Rectal smooth muscle tissue (tissue), 1 donor: ENCODE measurements around the gene SERPINA5.

Experiments
- H3K27ac ChIP-seq: one replicate; pipeline ENCODE4 v1.7.0; 2013; ENCODE audit warnings: low read depth, low read length, inconsistent platforms
- H3K27me3 ChIP-seq: one replicate; pipeline ENCODE4 v1.7.0; 2013; ENCODE audit warnings: low read length; ENCODE audit not compliant: control insufficient read depth, insufficient read depth
- H3K36me3 ChIP-seq: one replicate; pipeline ENCODE4 v1.7.0; 2013; ENCODE audit warnings: low read length; ENCODE audit not compliant: control insufficient read depth, insufficient read depth
- H3K4me1 ChIP-seq: one replicate; pipeline ENCODE4 v1.7.0; 2013; ENCODE audit warnings: low read length; ENCODE audit not compliant: control insufficient read depth, insufficient read depth
- H3K4me3 ChIP-seq: one replicate; pipeline ENCODE4 v1.7.0; 2013; ENCODE audit warnings: low read length
- H3K9ac ChIP-seq: one replicate; pipeline ENCODE4 v1.7.0; 2013; ENCODE audit warnings: low read length

The SERPINA5 gene

DNA sequence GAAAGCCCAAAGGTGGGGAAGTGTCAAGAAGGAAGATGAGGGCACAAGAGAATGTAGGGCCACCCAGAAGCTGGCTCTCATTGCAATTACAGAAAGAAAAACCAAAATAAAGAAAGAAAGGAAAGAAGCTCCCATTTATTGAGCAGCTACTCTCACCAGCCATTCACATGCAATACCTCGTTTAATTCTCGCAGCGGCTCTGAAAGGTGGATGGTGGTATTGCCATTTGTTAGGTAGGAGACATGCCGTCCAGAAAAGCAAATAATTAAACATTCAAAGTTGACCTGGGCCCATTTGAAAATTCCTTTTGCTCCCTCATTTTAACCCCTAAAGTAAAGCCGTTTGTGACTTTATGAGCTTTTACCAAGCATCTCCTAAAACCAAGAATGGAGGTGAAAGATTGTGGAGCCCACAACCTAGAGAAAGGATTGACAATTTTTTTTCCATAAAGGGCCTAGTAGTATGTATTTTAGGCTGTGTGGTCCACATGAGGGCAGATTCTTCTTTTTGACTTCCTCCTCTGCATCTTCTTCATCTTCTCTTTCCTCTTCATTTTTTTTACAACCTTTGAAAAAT, 36.2 kb downstream of the SERPINA5 start:
- H3K36me3 ChIP-seq, result no peaks in the 10 kb centered on the region
- H3K27ac ChIP-seq, result no peak overlapping the region
- no peak overlapping the region for H3K4me3 ChIP-seq
- no peak overlapping the region for H3K9ac ChIP-seq
- no peaks in the 10 kb centered on the region for H3K4me1 ChIP-seq
- H3K27me3 ChIP-seq, result no peaks in the 10 kb centered on the region

DNA sequence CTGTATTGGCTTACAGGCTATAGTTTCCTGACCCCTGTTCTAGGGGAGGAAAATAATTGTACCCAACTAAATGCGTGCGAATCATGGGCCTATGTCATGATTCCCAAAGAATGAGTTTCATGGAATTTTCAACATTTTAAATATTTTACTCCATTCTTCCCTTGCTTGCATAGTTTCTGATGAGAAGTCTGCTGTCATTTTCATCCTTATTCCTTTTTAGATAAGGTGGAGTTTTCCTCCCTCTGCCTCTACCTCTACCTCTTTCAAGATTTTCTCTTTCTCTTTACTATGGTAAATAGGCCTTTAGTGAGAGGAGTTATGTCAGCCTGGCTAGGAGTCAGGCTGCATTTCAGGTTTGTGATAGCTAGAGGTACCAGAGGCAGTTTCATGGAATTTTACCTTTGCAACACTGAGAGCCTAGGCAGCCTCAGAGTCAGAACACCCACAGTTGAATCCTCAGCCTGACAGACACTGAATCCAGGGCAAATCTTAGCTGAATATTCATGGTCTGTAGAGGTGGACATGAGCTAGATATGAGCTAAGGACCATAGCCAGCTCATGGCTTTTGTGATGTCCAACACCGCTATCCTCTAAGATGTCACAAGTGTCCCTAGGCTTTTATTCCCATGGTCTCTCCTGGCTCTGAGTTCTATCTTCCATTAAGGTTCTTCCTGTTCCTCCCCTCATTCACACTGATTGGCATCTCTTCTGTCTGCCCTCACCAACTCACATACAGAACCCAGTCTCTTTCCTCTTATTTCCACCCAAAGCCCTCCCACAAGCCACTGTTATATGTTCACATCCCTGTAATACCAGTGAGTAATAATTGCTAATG, 37.0 kb downstream of the SERPINA5 start:
- H3K4me1 ChIP-seq, result no peaks in the 10 kb centered on the region
- H3K4me3 ChIP-seq, result no peak overlapping the region
- H3K9ac ChIP-seq, result no peak overlapping the region
- H3K27ac ChIP-seq, result no peak overlapping the region
- no peaks in the 10 kb centered on the region for H3K36me3 ChIP-seq
- H3K27me3 ChIP-seq, result no peaks in the 10 kb centered on the region

DNA sequence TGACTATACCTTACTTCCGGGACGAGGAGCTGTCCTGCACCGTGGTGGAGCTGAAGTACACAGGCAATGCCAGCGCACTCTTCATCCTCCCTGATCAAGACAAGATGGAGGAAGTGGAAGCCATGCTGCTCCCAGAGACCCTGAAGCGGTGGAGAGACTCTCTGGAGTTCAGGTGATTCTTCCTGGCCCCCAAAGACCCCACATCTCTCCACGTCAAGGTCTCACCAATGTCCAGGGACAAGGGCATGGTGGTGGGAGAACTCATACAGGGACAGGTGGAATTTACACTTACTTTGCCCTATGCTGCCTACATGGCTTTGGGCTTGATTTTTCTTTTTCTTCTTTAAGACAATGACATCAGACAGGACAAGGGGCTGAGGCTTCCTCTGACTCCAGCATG, 38.1 kb downstream of the SERPINA5 start:
- H3K4me3 ChIP-seq, result no peak overlapping the region
- H3K36me3 ChIP-seq, result no peaks in the 10 kb centered on the region
- H3K4me1 ChIP-seq, result no peaks in the 10 kb centered on the region
- no peaks in the 10 kb centered on the region for H3K27me3 ChIP-seq
- H3K9ac ChIP-seq, result no peak overlapping the region
- no peak overlapping the region for H3K27ac ChIP-seq

DNA sequence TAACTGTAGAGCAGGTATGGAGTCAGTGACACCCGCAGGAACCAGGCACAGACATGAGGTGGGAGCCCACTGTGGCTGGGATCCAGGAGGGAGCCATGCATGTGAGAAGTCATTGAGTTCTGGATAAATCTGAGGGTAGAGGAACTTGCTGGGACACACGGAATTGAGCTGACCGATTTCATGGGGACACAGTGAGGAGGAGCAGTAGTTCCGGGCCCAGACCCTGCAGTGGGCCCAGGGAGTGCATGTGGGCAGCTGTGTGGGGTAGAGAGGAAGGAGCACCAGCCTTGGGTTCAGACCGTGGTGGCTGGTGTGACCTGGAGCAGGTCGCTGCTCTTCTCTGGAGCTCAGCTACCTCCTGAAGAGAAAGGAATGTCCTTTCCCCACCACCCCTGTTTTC, 39.4 kb downstream of the SERPINA5 start:
- no peak overlapping the region for H3K27ac ChIP-seq
- no peak overlapping the region for H3K4me3 ChIP-seq
- H3K36me3 ChIP-seq, result no peaks in the 10 kb centered on the region
- H3K4me1 ChIP-seq, result no peaks in the 10 kb centered on the region
- H3K27me3 ChIP-seq, result no peaks in the 10 kb centered on the region
- H3K9ac ChIP-seq, result no peak overlapping the region

DNA sequence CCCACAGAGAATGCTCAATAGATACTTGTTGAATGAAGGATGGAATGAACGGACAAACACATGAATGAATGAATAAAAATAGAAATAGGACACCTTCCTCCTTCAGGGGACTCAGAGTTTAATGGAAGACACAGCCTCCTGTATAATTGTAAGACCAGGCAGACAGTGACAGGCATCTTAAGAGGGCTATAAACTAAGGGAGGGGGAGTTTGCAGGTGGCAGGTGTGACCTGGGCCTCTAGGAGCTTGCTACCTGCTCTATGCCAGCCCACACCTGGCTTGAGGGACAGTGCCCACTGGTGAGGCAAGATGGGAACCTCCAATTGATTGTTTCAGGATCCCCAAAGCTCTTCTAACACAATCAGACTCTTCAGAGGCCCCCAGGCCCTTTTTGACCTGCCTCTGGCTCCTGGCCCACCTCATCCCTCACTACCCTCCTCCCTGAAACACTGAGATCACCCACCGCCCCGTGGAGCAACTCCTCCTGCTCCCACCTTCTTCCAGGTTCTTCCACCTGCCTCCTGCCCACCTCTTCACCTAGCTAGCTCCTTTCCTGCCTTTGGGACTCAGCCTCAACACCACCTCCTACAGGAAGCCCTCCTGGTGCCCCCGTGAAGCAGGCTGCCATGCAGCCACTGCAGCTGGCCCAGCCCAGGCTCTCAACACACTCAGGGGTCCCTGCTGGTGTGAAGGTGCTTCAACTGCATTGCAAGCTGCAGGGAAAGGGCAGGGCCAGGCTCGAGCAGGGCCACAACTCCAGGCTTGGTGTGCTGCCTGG, 40.3 kb downstream of the SERPINA5 start:
- no peaks in the 10 kb centered on the region for H3K27me3 ChIP-seq
- no peak overlapping the region for H3K4me3 ChIP-seq
- H3K9ac ChIP-seq, result no peak overlapping the region
- no peak overlapping the region for H3K27ac ChIP-seq
- H3K4me1 ChIP-seq, result no peaks in the 10 kb centered on the region
- no peaks in the 10 kb centered on the region for H3K36me3 ChIP-seq

DNA sequence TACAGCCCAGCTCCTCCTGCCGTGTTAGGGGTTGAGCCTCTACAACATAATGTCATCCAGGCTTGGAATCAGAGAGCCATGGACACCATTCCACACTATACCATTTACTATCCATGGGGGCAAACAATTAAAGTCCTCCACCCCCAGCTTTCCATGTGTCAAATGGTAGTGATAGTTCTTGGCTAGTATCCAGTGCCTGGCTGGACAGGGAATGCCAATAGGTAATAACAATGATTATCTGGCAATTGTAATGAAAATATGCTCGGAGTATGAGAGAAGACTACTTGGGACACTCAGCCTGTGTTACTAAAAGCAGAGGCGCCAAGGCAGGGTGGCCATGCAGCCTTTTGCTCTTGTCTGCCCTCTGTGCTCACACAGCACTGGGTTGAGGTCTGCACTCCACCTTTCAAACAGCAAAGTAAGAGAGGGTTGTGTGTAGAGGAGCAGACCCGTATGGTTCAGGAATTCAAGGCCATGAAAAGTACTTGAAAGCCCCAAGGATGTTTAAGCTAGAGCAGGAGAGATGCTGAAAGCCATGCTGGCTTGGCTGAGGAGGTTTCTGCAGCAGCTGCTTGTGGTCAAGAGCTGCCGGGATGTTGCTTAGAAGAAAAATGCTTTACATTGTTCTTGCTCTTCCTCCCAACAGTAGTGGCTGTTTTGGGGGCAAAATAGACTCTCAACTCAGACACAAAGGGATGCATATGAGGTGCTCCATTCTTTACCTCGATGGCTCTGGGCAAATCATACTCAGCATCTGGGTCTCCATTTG, 41.6 kb downstream of the SERPINA5 start:
- H3K27me3 ChIP-seq, result no peaks in the 10 kb centered on the region
- H3K27ac ChIP-seq, result no peak overlapping the region
- no peaks in the 10 kb centered on the region for H3K36me3 ChIP-seq
- no peak overlapping the region for H3K9ac ChIP-seq
- no peak overlapping the region for H3K4me3 ChIP-seq
- no peaks in the 10 kb centered on the region for H3K4me1 ChIP-seq

DNA sequence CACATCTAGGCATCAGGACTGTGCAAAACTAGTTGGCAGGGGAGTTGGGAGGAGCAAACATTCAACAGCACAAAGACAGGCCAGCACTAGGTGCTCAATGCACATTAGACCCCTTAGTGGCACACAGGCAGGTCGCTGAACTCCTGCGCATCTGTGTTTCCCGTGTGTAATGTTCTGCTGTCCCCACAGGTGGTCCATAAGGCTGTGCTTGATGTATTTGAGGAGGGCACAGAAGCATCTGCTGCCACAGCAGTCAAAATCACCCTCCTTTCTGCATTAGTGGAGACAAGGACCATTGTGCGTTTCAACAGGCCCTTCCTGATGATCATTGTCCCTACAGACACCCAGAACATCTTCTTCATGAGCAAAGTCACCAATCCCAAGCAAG, 42.2 kb downstream of the SERPINA5 start:
- Histone ChIP-seq H3K4me1 (no peaks in the 10 kb centered on the region), H3K36me3 (no peaks in the 10 kb centered on the region), H3K9ac (no peak overlapping the region), H3K27me3 (no peaks in the 10 kb centered on the region), H3K4me3 (no peak overlapping the region), H3K27ac (no peak overlapping the region)

DNA sequence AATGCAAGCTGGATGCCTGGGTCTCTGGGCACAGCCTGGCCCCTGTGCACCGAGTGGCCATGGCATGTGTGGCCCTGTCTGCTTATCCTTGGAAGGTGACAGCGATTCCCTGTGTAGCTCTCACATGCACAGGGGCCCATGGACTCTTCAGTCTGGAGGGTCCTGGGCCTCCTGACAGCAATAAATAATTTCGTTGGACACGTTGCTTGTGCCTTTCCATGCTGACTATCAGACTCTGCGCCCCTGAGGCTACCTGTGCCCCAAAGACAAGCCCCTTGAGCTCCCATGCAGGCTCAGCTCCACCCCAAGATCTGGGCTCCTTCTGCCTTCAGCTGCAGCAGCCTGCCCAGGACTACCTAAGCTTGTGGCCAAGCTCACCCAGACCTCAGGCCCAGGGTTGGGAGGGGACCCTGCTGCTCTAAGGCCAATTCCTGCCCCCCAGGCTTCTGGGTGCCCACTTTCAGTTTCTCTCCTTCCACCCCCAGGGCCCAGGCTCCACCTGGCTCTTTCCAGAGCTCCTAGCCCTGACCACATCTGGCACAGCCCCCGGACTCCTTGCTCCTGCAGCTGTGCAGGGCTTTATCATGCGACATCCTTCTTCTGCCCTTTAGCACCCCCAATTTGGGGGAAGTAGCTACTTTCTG, 42.8 kb downstream of the SERPINA5 start:
- no peaks in the 10 kb centered on the region for H3K27me3 ChIP-seq
- H3K36me3 ChIP-seq, result no peaks in the 10 kb centered on the region
- no peak overlapping the region for H3K9ac ChIP-seq
- no peak overlapping the region for H3K4me3 ChIP-seq
- no peaks in the 10 kb centered on the region for H3K4me1 ChIP-seq
- no peak overlapping the region for H3K27ac ChIP-seq

DNA sequence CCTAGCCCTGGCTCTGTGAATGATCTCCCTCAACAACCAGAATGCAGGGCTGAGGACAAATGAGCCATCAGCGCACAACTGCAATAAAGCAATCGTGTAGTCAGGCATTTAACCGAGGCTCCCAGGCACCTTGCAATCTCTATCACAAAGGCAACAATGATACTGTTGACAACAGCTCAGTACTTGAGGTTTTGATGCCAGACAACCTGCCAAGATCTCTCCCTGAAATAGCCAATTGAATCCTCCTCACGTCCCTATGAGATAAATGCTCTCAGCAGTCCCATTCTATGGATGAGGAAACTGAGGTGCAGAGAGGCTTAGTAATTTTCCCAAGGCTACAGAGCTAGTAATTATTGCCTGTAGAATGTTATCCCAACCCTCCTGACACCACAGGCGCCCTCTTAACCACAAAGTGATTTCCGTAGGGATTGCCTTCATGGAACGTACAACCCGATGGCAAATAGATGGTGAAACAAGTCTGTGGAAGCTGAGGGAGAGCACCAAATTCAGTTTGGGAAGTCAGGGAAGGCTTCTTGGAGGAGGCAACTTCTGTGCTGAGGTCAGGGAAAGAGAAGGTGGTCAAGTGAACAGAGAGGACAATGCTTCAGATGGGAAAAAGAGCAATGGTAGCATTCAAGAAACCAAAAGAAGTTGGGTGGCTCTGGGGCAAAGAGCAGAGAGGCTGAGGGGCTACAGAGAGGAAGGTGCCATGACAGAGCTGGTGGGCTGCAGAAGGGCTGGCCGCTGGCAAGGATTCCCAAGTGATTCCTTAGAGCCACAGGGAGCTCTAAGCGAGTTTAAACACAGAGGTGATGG, 43.5 kb downstream of the SERPINA5 start:
- Histone ChIP-seq H3K27me3 (no peaks in the 10 kb centered on the region), H3K9ac (no peak overlapping the region), H3K27ac (no peak overlapping the region), H3K36me3 (no peaks in the 10 kb centered on the region), H3K4me3 (no peak overlapping the region), H3K4me1 (no peaks in the 10 kb centered on the region)

DNA sequence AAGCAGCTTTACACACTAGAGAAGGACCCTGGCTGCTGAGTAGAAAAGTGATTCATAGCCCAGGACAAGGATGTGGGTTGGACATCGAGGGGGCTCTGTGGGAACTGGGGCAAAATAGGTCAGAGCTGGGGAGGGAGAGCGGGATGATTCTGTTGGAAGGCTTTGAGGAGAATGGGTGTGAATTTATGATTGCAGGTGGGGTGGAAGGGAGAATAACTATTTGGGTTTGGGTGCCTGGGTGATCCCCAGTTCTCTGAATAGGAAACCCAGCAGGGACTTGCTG, 44.1 kb downstream of the SERPINA5 start:
- Histone ChIP-seq H3K27me3 (no peaks in the 10 kb centered on the region), H3K9ac (no peak overlapping the region), H3K27ac (no peak overlapping the region), H3K36me3 (no peaks in the 10 kb centered on the region), H3K4me1 (no peaks in the 10 kb centered on the region), H3K4me3 (no peak overlapping the region)

DNA sequence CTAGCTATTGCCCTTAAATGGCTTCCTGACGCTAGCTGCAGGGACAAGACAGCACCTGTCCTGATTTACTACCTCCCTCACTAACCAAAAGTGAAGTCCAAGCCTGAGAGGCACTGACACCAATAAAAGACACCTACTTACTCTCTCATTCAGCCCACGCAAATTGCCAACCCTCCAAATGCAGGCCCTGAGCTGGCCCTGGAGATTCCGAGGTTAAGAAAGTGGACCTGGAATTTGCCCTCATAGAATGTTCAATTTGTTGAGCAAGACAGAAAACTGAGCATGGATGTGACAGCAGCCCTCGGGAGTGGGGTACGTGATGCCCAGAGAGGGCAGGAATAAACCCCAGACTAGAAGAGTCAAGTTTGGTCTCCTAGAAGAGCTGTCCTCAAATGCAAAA, 47.4 kb downstream of the SERPINA5 start:
- Histone ChIP-seq H3K27me3 (no peaks in the 10 kb centered on the region), H3K4me1 (no peaks in the 10 kb centered on the region), H3K27ac (no peak overlapping the region)

More for the DNA sequence above, 47.4 kb downstream of the SERPINA5 start:
- Histone ChIP-seq H3K9ac (no peak overlapping the region), H3K4me3 (no peak overlapping the region), H3K36me3 (no peaks in the 10 kb centered on the region)
